ENCODE data around the gene LGI4.
A peak's percentile ranks its signal among the peaks of the same experiment; 100 is the strongest.
"Not testable (repeated sequence)": the region's sequence is repeated elsewhere in the genome, so short reads cannot be mapped to it uniquely, and the experiment has no call there.

The LGI4 gene

DNA sequence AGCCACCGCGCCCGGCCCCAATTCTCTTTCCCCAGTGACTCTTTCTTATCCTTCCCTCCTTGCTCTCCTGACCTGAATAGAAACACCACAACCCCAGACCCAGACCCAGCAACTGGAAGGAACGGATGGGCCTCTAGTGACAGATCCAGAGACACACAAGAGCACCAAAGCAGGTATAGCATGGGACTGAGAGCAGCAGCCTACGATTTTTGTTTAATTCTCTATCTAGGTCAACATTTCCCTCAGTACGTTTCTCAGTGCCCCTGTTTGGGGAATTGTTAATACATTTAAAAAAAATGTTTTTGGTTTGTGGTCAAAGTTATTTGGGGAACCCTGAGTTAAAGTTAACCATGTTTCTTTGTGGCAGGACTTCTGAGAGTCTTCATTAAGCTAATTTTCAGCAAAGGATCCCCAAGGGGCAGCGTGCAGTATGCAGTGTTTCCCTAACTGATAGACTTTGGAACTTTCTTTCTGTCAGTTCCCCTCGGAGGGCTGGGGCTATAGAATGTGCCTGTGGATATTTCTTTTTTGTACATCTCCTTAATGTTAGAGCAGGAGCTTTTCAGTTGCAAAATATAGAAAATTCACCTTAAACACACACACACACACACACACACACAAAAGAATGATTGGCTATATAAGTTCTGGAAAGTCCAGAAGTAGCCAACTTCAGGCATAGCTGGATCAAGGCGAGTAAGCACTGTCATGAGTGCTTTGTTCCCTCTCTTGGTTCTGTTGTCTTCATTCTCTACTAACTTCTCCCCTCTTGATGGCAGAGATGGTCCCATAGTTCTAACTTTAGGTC is 26.0 kb upstream of the LGI4 start:
- DNase-seq = no peak

DNA sequence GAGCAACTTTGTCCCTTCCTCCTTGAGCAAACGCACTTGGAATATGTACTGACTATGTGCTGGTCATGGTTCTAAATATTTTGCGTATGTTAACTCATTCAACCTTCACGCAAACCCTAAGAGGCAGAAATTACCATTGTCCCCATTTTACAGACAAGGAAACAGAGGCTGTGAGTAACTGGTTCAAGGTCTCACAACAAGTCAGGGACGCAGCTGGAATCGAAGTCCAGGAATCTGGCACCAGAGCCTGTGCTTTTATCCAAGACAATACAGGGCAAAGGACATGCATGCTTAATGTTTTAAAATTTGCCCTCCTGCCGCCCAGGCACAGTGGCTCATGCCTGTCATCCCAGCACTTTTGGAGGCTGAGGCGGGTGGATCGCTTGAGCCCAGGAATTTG is 24.7 kb upstream of the LGI4 start:
- DNase-seq = no peak

DNA sequence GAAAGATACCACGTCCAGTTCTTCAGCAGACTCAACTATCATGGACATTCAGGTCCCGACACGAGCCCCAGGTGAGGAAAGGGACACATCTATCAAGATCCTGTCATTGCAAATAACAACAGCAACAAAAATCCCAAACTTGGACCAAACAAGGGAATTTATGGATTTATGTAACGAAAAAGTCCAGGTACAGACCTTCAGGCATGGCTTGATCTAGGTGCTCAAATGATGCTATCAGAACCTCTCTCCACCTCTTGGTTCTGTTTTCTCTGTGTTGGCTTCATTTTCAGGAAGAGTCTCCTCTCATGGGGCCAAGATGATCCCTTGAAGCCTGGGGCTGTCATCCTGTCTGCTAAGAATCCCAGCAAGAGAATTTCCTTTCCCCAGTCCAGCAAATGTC is 22.6 kb upstream of the LGI4 start:
- DNase-seq = no peak

DNA sequence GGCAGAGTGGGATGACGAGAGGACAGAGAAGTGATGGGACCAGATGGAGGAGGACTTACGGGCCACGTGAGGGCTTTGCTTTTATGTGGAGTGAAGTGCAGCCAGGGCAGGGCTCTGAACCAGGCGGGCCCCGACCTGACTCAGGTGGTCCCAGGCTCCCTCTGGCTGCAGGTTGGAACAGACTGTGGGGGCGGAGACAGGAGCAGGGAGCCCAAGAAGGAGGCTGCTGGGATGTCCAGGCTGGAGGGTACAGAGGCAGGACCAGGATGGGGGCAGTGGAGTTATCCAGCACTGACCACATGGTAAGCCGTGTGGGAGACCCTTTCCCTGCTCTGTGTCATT is 21.8 kb upstream of the LGI4 start:
- no peak for DNase-seq

DNA sequence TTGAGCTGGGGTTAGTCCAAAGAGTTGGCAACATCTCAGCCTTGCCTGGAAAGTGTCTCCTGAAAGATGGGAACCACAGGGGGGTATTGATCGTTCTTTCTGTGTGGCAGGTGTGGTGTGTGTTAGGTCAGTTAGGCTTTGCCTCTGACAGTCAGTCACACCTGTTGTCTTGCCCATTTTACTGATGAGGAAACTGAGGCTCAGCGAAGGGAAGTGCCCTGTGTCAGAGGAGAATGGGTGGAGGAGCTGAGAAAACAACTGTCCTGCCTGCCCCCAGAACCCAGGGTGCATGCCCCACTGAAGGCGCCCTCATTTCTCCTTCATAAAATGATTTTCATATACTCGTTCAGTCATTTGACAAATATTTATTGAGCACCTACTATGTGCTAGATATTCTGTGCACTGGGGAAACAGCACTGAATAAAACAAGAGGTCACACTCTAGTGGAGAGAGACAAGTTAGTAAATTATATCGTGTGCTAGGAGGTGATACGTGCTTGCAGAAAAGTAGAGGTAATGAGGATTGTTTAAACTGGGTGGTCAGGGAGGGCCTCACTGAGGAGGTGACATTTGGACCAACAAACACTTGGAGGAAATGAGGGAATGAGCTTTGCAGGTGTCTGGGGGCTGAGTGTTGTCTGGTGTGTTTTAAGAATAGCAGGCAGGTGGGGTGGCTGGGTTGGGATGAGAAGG is 21.3 kb upstream of the LGI4 start:
- DNase-seq = no peak

DNA sequence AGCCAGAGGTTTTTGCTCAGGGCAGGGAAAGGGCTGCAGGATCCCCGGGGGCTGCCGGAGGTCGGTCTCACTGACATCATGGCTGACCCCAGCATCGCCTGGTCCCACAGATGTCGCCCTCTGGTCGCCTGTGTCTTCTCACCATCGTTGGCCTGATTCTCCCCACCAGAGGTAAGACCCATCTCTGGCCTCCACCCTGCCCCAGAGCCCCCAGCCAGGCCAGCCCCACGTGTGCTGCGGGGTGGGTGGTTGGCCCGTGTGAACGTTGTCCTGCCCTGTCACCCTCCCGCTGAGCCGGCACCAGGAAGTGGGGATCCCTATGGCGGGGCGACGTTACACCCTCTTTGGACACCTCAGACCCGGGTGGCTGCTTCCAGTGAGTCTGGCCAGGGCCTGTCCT is 20.6 kb upstream of the LGI4 start:
- no peak for DNase-seq

DNA sequence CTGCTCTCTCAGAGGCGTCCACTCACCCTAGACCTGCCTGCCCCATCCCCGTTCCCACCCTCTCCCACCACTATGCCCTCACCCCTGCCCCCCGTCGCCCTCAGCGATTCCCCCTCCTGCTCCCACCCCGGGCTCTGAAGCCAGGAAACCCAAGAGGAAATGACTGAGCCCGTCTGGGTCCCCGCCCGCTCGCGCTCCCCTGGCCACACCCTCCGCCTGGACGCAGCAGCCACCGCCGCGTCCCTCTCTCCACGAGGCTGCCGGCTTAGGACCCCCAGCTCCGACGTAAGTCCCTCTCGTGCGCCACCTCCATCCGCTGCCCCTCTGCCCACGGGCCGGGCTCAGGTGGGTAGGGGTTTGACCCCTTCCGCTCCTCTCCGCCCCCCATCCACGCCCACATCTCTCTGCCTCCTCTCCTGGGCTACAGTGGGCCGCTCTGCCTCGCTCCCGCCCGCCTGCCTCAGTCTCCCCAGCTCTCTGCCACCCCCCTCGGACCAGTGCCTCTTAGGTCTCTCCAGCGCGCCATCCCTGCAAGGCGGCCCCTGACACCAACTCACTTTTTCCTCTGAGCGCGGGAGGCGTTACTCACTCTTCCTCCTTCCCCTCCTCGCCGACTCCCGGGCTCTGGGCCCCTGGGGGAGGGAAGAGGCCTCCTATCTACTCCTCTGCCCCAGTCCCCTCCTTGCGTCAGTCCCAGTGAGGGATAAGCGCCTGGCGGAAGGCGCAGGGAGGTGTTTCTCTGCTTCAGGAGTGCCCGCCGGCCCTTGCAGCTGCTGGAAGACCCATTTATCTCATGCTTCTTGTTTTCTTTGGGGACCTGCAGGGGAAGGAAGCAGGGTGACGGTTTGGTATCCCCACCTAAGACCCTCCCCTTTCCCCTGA is 19.9 kb upstream of the LGI4 start, which contains the start of gene FXYD5:
FXYD5 (plus strand) TSS at position 211 of the 882 bp plus-strand sequence. CDS start 816 bp downstream, outside the sequence.
- DNase-seq = peak; percentile 91

DNA sequence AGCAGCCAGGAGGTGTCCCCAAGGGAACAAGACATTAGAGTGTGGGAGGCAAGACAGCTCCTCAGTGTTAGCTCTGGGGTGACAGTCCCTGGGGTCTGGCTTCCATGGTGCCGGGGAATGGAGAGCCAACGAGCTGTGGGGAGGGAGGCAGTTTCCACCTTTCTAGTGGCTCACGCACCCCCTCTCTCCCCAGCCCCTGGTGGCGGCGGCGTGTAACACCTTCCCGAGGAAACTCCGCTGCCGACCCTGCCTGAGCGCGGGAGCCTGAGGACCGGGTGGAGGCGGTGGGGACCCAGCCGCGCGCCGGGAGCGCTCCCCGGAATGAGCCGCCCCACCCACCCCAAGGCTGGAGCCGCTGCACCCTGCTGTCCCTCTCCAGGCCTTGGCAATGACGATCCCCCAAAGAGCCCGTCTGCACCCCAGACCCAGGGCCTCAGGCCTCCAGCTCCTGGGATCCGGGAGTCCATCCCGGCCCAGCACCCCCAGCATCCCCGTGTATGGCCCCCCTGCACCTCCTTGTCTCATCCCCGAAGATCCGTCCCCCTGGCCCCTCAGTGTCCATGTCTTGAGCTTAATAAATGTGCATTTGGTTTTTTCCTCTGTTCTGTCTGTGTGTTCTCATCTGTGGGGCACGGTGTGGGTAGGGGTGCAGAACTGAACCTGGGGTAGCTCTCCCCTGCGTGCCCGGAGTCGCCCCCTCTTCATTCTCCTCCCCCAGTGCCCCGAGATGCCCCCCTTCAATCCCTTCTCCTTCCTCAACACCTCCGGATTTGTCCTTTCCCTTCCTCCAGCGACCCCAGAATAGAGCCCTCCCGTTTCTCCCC is 19.1 kb upstream of the LGI4 start:
- DNase-seq = no peak

DNA sequence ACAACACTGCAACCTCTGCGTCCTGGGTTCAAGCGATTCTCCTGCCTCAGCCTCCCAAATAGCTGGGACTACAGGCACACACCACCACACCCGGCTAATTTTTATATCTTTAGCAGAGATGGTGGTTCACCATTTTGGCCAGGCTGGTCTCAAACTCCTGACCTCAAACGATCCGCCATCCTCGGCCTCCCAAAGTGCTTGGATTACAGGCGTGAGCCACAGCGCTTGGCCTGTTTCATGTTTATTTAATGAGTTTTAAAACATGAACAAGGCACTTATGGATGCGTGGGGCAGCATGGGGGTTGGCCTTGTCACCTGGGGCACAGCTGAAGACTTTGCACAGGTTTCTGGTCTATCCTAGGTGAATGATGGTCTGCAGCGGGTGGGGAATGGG is 18.3 kb upstream of the LGI4 start:
- DNase-seq = not testable (repeated sequence)

DNA sequence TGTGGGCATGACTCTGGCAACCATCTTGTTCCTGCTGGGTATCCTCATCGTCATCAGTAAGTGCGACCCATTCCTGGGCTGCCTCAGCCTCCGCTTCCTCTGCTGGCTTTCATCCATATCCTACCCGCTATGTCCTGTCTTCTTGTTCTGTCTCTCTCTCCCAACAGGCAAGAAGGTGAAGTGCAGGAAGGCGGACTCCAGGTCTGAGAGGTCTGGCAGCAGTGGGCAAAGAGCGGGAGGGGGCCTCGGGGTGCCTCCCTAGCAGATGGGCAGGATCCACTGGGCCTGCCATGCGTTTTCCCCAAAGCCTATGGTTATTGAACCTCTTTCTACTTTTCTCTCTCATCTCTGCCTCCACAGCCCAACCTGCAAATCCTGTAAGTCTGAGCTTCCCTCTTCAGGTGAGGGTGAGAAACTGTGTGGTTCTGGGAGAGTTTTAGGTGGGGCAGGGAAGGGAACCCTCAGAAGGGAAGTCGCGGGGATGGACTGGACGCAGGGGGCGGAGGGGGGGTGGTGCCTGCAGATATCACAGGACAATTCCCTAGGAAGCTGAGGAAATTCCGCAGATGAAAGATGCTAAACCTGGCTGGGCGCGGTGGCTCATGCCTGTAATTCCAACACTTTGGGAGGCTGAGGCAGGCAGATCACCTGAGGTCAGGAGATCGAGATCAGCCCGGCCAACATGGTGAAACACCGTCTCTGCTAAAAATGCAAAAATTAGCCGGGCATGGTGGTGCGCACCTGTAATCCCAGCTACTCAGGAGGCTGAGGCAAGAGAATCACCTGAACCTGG is 16.6 kb upstream of the LGI4 start:
- no peak for DNase-seq

DNA sequence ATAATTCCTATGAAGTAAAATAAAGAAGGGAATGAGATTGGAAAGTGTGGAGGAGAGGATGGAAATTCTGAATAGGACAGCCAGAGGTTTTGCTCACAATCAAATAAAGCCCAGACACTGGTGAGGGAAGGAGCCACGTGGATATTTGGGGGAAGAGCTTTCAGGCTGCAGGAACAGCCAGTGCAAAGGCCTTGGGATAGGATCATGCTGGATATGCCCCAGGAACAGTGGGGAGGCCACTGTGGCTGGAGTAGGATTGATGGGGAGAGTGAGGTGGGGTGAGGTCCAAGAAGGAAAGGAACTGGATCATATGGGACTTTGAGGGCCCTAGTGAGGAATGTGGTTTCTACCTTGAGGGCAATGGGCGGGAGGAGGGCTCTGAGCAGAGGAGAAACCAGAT is 15.6 kb upstream of the LGI4 start:
- no peak for DNase-seq

DNA sequence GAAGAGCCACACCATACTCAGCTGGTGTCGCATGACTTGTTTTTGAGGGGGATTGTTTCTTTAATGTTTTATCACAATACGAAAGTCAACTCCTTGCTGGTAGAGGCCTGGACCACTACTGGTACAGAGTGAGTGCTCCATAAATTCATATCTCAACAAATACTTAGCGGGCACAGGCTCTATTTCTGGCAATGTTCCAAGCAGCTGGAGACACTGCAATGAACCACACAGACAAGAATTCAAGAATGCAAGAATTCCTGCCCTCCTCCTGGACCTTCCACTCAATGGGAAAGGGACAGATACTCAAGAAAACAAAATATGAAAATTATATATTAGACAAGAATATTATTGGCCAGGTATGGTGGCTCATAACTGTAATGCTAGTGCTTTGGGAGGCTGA is 14.6 kb upstream of the LGI4 start:
- DNase-seq = no peak

DNA sequence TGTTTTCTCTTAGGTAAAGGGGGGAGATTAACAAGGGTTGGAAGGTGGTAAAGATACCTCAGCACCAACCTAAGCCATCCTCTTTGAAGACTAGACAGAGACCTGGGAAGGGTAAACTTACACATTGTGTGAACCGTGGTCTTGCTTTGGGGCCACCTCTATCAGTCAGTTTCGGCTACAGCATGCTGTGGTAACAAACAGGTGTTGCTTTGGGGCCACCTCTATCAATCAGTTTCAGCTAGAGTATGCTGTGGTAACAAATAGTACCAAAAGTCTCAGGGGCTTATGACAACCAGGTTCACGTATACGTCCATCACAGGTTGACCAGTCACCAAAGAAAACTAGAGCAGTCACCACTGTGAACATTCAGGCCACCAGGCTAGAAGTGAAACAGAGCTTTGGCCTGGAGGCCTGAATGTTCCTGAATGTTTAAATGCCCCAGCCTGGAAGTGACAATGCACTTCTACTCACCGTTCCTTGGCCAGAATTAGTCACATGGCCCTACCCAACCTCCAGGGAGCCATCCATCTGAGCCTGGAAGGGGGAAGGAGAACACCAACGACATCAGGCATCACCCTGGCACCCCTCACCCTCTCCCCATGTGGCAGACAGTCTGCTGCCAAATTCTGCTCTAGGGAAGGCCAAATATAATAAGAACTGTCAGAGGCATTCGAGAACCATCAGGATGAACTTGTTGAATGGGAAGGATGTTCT is 12.0 kb upstream of the LGI4 start:
- DNase-seq = no peak

DNA sequence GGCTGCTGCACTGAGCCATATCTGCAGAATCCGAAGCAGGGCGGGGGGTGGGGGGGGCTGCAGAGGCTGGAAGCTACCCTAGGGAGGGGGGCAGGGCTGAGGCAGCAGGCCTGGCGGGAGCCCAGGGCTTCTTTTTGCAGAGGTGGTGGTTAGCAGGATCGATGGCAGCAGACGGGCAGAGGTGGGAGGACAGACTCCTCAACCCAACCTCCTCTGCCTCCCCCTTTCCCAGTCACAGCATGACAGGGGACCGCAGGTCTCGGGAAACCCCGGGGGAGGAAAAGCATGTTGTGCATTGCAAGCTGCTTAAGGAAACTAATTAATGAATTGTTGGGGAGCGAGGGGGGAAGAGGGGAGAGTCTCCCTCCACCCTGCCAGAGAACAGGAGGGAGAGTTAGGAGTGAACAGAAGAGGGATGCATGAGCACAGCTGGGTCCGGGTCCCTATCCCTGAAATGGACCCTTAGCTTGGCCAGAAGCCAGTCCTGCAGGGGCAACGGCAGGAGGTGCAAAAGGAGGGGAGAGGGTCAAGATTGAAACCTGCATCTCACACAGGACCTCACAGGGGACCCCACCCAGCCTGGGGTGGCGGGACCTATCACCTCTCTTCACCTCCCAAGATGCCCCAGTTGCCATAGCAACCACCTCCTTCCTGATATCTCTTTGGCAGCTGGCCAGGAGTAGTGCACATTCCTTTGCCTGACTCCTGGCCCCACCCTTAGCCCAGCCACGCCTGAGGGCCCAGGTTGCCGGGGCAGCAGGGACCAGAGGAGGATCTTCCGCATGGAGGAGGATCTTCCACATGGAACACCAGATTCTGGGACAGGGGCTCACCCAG is 10.0 kb upstream of the LGI4 start:
- peak; percentile 95 for DNase-seq

DNA sequence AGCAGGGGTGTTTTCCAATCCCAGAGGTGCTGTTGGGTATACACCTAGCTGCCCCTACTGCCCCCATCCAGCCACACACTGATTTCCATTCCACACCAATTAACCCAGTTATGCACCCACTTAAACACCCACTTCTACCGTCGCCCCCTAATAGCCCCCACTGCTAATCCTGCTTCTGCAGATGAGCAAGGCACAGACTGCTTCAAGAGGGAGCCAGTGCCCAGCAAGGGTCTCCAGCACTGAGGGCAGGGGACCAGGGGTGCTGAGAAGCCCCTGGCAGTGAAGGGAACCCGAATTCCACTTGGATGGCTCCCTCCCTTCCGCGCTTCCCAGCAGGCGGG is 9.4 kb upstream of the LGI4 start:
- DNase-seq = no peak

DNA sequence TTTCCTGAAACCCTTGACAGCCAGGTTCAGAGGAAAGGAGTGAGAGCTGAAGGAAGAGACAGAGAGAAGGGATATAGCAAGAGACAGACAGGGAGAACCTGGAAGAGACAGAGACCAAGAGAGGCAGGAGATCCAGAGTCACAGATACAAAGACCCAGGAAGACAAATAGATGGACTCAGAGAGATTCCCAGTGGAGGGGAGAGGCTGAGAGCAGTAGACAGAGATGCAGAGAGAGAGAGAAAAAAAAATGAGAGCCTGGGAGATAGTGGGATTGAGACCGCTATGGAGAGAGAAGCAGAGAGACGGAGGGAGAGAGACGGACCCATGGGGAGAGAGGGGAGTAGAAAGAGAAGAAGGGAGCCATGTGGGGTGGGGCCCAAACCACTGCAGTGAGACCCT is 9.0 kb upstream of the LGI4 start:
- DNase-seq = no peak

DNA sequence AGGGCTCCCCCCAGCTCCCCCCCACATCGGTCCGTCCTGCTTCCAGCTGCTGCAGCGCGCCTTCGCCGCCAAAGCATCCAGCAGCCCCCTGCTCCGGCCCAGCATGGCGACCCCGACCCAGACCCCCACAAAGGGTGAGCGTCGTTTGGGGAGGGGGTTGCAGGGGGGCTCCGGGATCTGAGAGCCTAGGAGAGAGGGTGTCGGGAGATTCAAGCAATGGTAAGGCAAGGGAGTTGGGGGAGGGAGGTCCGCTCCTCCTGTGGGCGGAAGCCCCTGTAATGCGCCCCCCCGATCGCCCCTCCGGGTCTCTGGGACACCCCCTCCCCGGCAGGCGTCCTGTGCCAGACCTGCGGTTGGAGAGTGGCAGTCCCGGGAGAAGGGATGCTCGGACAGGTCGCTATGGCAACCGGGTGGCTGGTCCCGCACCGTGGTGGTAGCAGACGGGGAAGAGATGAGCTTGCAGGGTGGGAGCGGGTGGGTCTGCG is 8.4 kb upstream of the LGI4 start, which contains the start of gene FXYD7:
FXYD7 (plus strand) TSS at position 25 of the 485 bp plus-strand sequence; CDS start at position 104, 79 bp downstream.
- no peak for DNase-seq

DNA sequence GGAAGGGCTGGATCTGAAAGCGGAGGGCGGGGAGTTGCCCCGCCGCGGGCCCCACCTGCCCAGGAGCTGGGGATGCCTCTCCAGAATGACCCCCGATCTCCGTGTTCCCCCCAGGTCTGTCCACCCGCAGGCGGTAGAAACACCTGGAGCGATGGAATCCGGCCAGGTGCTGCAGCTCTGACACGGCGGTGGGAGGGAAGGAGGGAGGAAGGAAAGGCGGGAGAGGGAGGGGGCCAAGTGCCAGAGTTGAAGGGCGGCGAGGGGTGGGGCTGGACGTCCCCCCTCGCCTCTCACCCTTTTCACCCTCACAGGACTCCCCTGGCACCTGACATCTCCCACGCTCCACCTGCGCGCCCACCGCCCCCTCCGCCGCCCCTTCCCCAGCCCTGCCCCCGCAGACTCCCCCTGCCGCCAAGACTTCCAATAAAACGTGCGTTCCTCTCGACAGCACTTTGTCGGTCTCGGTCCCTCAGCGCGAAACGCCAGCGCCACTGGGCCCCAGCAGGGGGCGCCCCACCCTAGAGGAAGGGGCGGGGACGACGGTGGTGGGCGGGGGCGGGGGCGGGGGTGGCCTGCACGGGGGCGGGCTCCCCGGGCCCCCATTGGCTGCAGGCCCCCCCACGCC is 7.9 kb upstream of the LGI4 start:
- DNase-seq = no peak

DNA sequence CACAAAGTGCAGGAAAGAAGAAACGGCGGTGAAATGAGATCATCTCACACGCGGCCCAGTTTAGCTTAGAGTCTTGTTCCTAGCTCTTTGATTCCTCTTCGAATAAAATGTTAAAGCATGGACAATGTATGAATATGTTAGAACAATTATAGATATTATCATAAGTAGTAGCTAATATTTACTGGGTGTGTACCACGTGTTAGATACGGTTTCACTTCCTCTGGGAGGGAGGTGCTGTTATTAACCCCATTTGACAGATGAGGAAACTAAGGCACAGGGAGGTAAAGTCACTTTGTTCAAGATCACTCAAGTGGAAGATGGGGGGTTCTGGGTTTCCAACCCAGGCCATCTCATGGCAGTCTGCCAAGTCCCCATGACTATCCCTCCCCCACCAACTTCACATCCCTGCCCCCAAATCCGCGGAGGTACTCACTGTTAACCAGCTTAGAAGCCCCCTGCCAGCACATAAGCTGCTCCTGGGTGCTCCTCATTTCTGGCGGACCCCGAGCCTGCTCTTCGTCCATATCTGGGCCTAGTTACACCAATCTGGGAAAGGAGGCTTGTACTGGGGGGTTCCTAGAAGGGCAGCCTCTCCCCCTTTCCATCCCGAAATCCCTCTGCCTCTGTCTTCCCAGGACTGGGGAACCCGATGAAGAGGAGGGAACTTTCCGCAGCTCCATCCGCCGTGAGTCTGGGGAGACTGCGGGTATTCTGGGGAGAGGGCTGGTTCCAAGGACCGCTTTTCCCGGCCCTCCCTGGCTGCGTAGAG is 7.2 kb upstream of the LGI4 start:
- DNase-seq = no peak
